IPS DF 6.9 (cell line): ENCODE measurements around the gene FGF14.

Experiments
- DNase-seq: peaks from one replicate; pipeline ENCODE4 v3.0.0-alpha.2; 2013; ENCODE audit warnings: low read depth, low spot score
- H3K27ac ChIP-seq: one replicate; pipeline ENCODE4 v1.5.1; 2013; ENCODE audit warnings: low read length, control low read depth
- H3K27me3 ChIP-seq: 2 replicates; pipeline ENCODE4 v1.6.1; 2013; ENCODE audit warnings: mild to moderate bottlenecking, low read length; ENCODE audit not compliant: control insufficient read depth, insufficient read depth
- H3K36me3 ChIP-seq: 2 replicates; pipeline ENCODE4 v1.6.1; 2013; ENCODE audit warnings: low read length; ENCODE audit not compliant: control insufficient read depth, insufficient read depth
- H3K4me1 ChIP-seq: 2 replicates; pipeline ENCODE4 v1.6.1; 2013; ENCODE audit warnings: low read length; ENCODE audit not compliant: control insufficient read depth, insufficient read depth
- H3K4me3 ChIP-seq: 2 replicates; pipeline ENCODE4 v1.5.1; 2013; ENCODE audit warnings: mild to moderate bottlenecking, low read length
- H3K9me3 ChIP-seq: 2 replicates; pipeline ENCODE4 v1.6.1; 2013; ENCODE audit warnings: low read length, inconsistent platforms; ENCODE audit not compliant: control insufficient read depth, insufficient read depth
- WGBS: extraction: QIAGEN DNeasy Blood & Tissue Kit; methylation state at CpG from one replicate; pipeline ENCODE4 v1.1.7; 2013; ENCODE audit warnings: mixed read lengths, missing lambda C conversion rate; ENCODE audit not compliant: insufficient read length, insufficient coverage; 5-methylcytosine and 5-hydroxymethylcytosine counted together

Gene FGF14

GRCh38 chr13:101893021-101893420 lies 508.8 kb downstream of the FGF14 start:
- Histone ChIP-seq H3K4me3 (no peak overlapping the region), H3K27ac (no peak overlapping the region), H3K36me3 (no peaks in the 10 kb centered on the region), H3K27me3 (no peaks in the 10 kb centered on the region), H3K4me1 (no peaks in the 10 kb centered on the region), H3K9me3 (no peaks in the 10 kb centered on the region)
- DNase-seq, result no peak
- no CpG with 5 or more reads among the region's 1 CpG for WGBS

GRCh38 chr13:101892296-101892695 lies 509.6 kb downstream of the FGF14 start:
- H3K36me3 ChIP-seq, result no peaks in the 10 kb centered on the region
- H3K4me3 ChIP-seq, result no peak overlapping the region
- no peaks in the 10 kb centered on the region for H3K27me3 ChIP-seq
- no peaks in the 10 kb centered on the region for H3K4me1 ChIP-seq
- no CpG with 5 or more reads among the region's 1 CpG for WGBS
- H3K27ac ChIP-seq, result no peak overlapping the region
- no peaks in the 10 kb centered on the region for H3K9me3 ChIP-seq
- no peak for DNase-seq

GRCh38 chr13:101881593-101881992 lies 520.3 kb downstream of the FGF14 start:
- Histone ChIP-seq H3K9me3 (no peaks in the 10 kb centered on the region), H3K36me3 (no peaks in the 10 kb centered on the region), H3K27ac (no peak overlapping the region), H3K27me3 (no peaks in the 10 kb centered on the region), H3K4me3 (no peak overlapping the region), H3K4me1 (no peaks in the 10 kb centered on the region)
- WGBS, result no CpG with 5 or more reads among the region's 3 CpGs
- DNase-seq, result no peak

GRCh38 chr13:101880581-101880980 lies 521.3 kb downstream of the FGF14 start:
- Histone ChIP-seq H3K4me3 (no peak overlapping the region), H3K4me1 (no peaks in the 10 kb centered on the region), H3K27ac (no peak overlapping the region), H3K9me3 (no peaks in the 10 kb centered on the region), H3K36me3 (no peaks in the 10 kb centered on the region), H3K27me3 (no peaks in the 10 kb centered on the region)
- no peak for DNase-seq
- no CpG with 5 or more reads among the region's 4 CpGs for WGBS

- Histone ChIP-seq H3K9me3 (no peaks in the 10 kb centered on the region), H3K36me3 (no peaks in the 10 kb centered on the region), H3K27me3 (no peaks in the 10 kb centered on the region), H3K4me1 (no peaks in the 10 kb centered on the region), H3K27ac (no peak overlapping the region), H3K4me3 (no peak overlapping the region)
- no peak for DNase-seq
- WGBS, result no CpG with 5 or more reads among the region's 6 CpGs
These were observed 524.9 kb downstream of the FGF14 start for GRCh38 chr13:101876951-101877350.

GRCh38 chr13:101875717-101876393 lies 526.0 kb downstream of the FGF14 start:
- Histone ChIP-seq H3K9me3 (no peaks in the 10 kb centered on the region), H3K36me3 (no peaks in the 10 kb centered on the region), H3K4me3 (no peak overlapping the region), H3K27ac (no peak overlapping the region), H3K4me1 (no peaks in the 10 kb centered on the region), H3K27me3 (no peaks in the 10 kb centered on the region)
- WGBS, result no CpG with 5 or more reads among the region's 7 CpGs
- no peak for DNase-seq

GRCh38 chr13:101875091-101875490 lies 526.8 kb downstream of the FGF14 start:
- no peaks in the 10 kb centered on the region for H3K4me1 ChIP-seq

GRCh38 chr13:101869553-101869952 lies 532.3 kb downstream of the FGF14 start:
- Histone ChIP-seq H3K4me1 (peaks cover 5% of the 10 kb centered on the region), H3K36me3 (no peaks in the 10 kb centered on the region), H3K27ac (no peak overlapping the region), H3K27me3 (no peaks in the 10 kb centered on the region), H3K4me3 (no peak overlapping the region), H3K9me3 (no peaks in the 10 kb centered on the region)
- DNase-seq, result no peak

More at GRCh38 chr13:101875091-101875490, 526.8 kb downstream of the FGF14 start:
- H3K4me3 ChIP-seq, result no peak overlapping the region
- no peak overlapping the region for H3K27ac ChIP-seq
- H3K27me3 ChIP-seq, result no peaks in the 10 kb centered on the region
- no CpG with 5 or more reads among the region's 3 CpGs for WGBS
- H3K36me3 ChIP-seq, result no peaks in the 10 kb centered on the region
- no peaks in the 10 kb centered on the region for H3K9me3 ChIP-seq
- no peak for DNase-seq

- no peaks in the 10 kb centered on the region for H3K27me3 ChIP-seq
- no peaks in the 10 kb centered on the region for H3K36me3 ChIP-seq
- H3K4me3 ChIP-seq, result no peak overlapping the region
- DNase-seq, result no peak
- no CpG with 5 or more reads among the region's 12 CpGs for WGBS
- H3K4me1 ChIP-seq, result peaks cover 5% of the 10 kb centered on the region
- no peaks in the 10 kb centered on the region for H3K9me3 ChIP-seq
- H3K27ac ChIP-seq, result no peak overlapping the region
These were observed 533.0 kb downstream of the FGF14 start for GRCh38 chr13:101868585-101869469.

- no peaks in the 10 kb centered on the region for H3K36me3 ChIP-seq
- no peak for DNase-seq
- H3K27me3 ChIP-seq, result no peaks in the 10 kb centered on the region
- H3K27ac ChIP-seq, result no peak overlapping the region
- H3K4me3 ChIP-seq, result no peak overlapping the region
- H3K4me1 ChIP-seq, result peaks cover 5% of the 10 kb centered on the region
- no CpG with 5 or more reads among the region's 4 CpGs for WGBS
- H3K9me3 ChIP-seq, result no peaks in the 10 kb centered on the region
These were observed 534.8 kb downstream of the FGF14 start for GRCh38 chr13:101866889-101867581.
